Measurements from ENCODE around the gene PACS2. TPM values are rescaled to one million over a fixed set of nuclear protein-coding genes. Genes with fewer than 3 reads are reported as not detected.

Gene PACS2
- total and polyA plus RNA-seq, 2 of the 8 experiments (the other 6 are each of a cell fraction or from before 2014, with no cell fraction given) = 38.0 to 62.8 TPM

GRCh38 chr14:105388110-105388951 is 73.8 kb downstream of the PACS2 start:
- no peak for FAIRE-seq
- no peaks in the 10 kb centered on the region for H3K23me2 ChIP-seq (ENCODE audit: low read depth, low read length)
- CTCF ChIA-PET (ENCODE audit: partially characterized antibody) = interaction anchor here (1.0 to 2.0 kb wide), 6 partner anchors 9 to 179 kb away, joined by 3 to 6 read pairs (median 3); no protein-coding TSS in a partner anchor
- H2BK15ac ChIP-seq (ENCODE audit: low read length) = no peak overlapping the region
- no peak overlapping the region for H2BK20ac ChIP-seq (ENCODE audit: low read length)
- no peak overlapping the region for H3K4me3 ChIP-seq (ENCODE audit: extremely low read depth in 1 of 4, insufficient read depth in 2 of 4, low read depth in 3 of 4, low read length in 4 of 4)
- no peak overlapping the region for H2BK12ac ChIP-seq (ENCODE audit: low read depth, low read length)
- no peak overlapping the region for H3K23ac ChIP-seq (ENCODE audit: insufficient read length)
- H3K4me2 ChIP-seq (ENCODE audit: insufficient read depth in 1 of 2, low read depth in 2 of 2, low read length in 2 of 2) = no peak overlapping the region
- no peak overlapping the region for H3K56ac ChIP-seq (replicated peaks; ENCODE audit: insufficient read length, low read depth, low read length)
- no peak overlapping the region for H4K5ac ChIP-seq (ENCODE audit: insufficient read length, low read depth, low read length)
- no peaks in the 10 kb centered on the region for H3K4me1 ChIP-seq (replicated peaks in 1 of 4; ENCODE audit: control insufficient read depth in 3 of 4, insufficient read depth in 4 of 4, low read length in 3 of 4)
- no peaks in the 10 kb centered on the region for H3K79me2 ChIP-seq (ENCODE audit: control insufficient read depth in 1 of 2, insufficient read depth in 2 of 2, low read length in 2 of 2)
- no peaks in the 10 kb centered on the region for H3K27me3 ChIP-seq (replicated peaks in 1 of 4; ENCODE audit: control insufficient read depth in 3 of 4, extremely low read depth in 1 of 4, insufficient read depth in 3 of 4, low read length in 3 of 4)
- no peaks in the 10 kb centered on the region; the same call in 1 of the 2 replicates for H3K79me1 ChIP-seq (ENCODE audit: low read depth, low read length)
- no peak overlapping the region for H3K9ac ChIP-seq (replicated peaks in 1 of 4; ENCODE audit: extremely low read depth in 1 of 4, low read depth in 3 of 4, low read length in 3 of 4)
- H3K18ac ChIP-seq (ENCODE audit: extremely low read depth, low read length) = no peak overlapping the region
- H4K20me1 ChIP-seq (replicated peaks in 1 of 2; ENCODE audit: control insufficient read depth in 1 of 2, insufficient read depth in 2 of 2, low read length in 2 of 2) = peaks cover 0 to 8% of the 10 kb centered on the region in 2 experiments
- H3K27ac ChIP-seq (ENCODE audit: low read depth, low read length) = no peak overlapping the region
- H4K8ac ChIP-seq (ENCODE audit: extremely low read depth, insufficient read depth, low read length) = no peak overlapping the region
- POLR2A ChIA-PET (ENCODE audit: partially characterized antibody) = interaction anchor here (1.1 kb wide), 3 partner anchors 9 to 68 kb away, joined by 3 to 5 read pairs (median 4); partner anchors contain the start of gene TEX22
- DNase-seq (ENCODE audit: low read depth in 1 of 2, low spot score in 2 of 2) = no peak
- H2AK5ac ChIP-seq (ENCODE audit: low read depth, low read length) = no peak overlapping the region
- 91% methylated on average over 25 of the region's 25 CpGs; no CpG with 5 or more reads in 1 of the 2 experiments for WGBS, 2 experiments (ENCODE audit: extremely low coverage in 1 of 2, insufficient coverage in 1 of 2, insufficient read length in 1 of 2, insufficient replicate concordance in 2 of 2, low coverage in 1 of 2, low lambda C conversion rate in 2 of 2, missing lambda C conversion rate in 1 of 2)
- H2AFZ ChIP-seq (ENCODE audit: low read length) = no peak overlapping the region
- H3K14ac ChIP-seq (ENCODE audit: insufficient read length) = no peak overlapping the region
- no peak overlapping the region for H4K91ac ChIP-seq (replicated peaks; ENCODE audit: insufficient read length, low read length)
- H2BK5ac ChIP-seq (ENCODE audit: low read depth, low read length) = no peak overlapping the region
- H2BK120ac ChIP-seq (replicated peaks; ENCODE audit: low read depth, low read length) = no peak overlapping the region
- no peaks in the 10 kb centered on the region for H3K9me3 ChIP-seq (ENCODE audit: insufficient read depth in 2 of 2, low read depth in 1 of 2, low read length in 1 of 2)
- peaks cover 3 to 18% (median 6%) of the 10 kb centered on the region in 4 experiments; a peak in 5 of 8 replicates for H3K36me3 ChIP-seq (ENCODE audit: control insufficient read depth in 2 of 4, insufficient read depth in 4 of 4, low read length in 3 of 4)
- no peak overlapping the region for H3K4ac ChIP-seq (replicated peaks; ENCODE audit: insufficient read length, low read depth, low read length)
- TF ChIP-seq SRF (IDR thresholded peaks at IDR 0.05; ENCODE audit: low read depth, low read length) = no peak
- TF ChIP-seq SIRT6 (IDR thresholded peaks at IDR 0.05; ENCODE audit: low read length) = no peak
- no peak for TF ChIP-seq E2F6 (IDR thresholded peaks at IDR 0.05)
- TF ChIP-seq ZNF274 (IDR thresholded peaks at IDR 0.05; ENCODE audit: borderline replicate concordance, extremely low read depth, low read length) = no peak
- TF ChIP-seq BCL11A (IDR thresholded peaks at IDR 0.05; ENCODE audit: low read depth in 2 of 2, low read length in 2 of 2) = no peak
- TF ChIP-seq SIX5 (IDR thresholded peaks at IDR 0.05; ENCODE audit: low read depth, low read length) = no peak
- no peak for TF ChIP-seq JUND (IDR thresholded peaks at IDR 0.05; ENCODE audit: low read length)
- no peak for TF ChIP-seq KDM1A (IDR thresholded peaks at IDR 0.05; ENCODE audit: borderline replicate concordance, low read length)
- TF ChIP-seq CHD2 (IDR thresholded peaks at IDR 0.05; ENCODE audit: low read length) = no peak
- TF ChIP-seq CBX8 (IDR thresholded peaks at IDR 0.05; ENCODE audit: borderline replicate concordance, low read depth, low read length) = no peak
- no peak for TF ChIP-seq KDM4A (IDR thresholded peaks at IDR 0.05; ENCODE audit: low read depth, low read length, severe bottlenecking)
- TF ChIP-seq FOSL1 (IDR thresholded peaks at IDR 0.05; ENCODE audit: insufficient read depth, low read depth, low read length) = no peak

All from H1 (cell line).